NCI-H2196 (cell line): ENCODE measurements around the gene UGT1A6.

Experiments used
- DNase-seq: peaks from one replicate; lab custom pipeline; 2025; ENCODE audit not compliant: unreplicated experiment; lab: John Stamatoyannopoulos, UW

Gene UGT1A6

GRCh38 chr2:233764264-233764663 is 71.6 kb downstream of the UGT1A6 start:
- DNase-seq, result no peak

- DNase-seq, result no peak
Measured at GRCh38 chr2:233764761-233765160, 72.1 kb downstream of the UGT1A6 start.

DNA sequence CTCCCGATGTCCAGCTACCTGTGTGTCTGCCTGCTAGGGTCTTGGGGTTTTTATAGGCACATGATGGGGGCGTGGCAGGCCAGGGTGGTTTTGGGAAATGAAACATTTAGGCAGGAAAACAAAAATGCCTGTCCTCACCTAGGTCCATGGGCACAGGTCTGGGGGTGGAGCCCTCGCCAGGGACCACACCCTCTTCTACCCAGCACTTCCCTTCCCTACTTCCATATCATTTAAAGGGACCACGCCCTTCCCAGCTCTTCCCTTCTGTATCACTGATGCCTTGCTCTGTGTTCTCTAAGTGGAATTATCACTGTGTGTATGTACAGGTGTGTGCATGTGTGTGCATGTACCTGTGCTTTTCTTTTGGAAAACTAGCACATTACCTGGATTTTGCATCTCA is 73.7 kb downstream of the UGT1A6 start:
- no peak for DNase-seq

DNA sequence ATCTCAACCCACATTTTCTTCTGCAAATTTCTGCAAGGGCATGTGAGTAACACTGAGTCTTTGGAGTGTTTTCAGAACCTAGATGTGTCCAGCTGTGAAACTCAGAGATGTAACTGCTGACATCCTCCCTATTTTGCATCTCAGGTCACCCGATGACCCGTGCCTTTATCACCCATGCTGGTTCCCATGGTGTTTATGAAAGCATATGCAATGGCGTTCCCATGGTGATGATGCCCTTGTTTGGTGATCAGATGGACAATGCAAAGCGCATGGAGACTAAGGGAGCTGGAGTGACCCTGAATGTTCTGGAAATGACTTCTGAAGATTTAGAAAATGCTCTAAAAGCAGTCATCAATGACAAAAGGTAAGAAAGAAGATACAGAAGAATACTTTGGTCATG is 75.4 kb downstream of the UGT1A6 start:
- no peak for DNase-seq

DNA sequence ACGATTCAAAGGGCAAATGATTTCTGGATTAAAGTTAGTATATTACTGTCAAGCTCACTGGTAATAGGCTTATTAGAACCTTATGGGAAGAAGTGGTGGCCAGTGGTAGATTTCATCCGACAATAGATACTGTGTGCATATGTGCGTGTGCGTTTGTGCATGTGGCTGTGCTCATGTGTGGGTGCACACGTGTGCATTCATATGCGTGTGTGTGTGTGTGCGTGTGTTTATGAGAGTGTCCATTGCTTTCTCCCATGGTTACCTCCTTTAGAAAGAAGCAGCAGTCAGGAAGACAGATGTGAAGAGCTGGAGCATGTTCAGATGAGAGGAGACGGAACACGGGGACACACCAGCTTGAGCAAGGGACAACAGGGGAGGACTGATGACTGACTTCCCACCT is 76.6 kb downstream of the UGT1A6 start:
- no peak for DNase-seq

- DNase-seq, result no peak
Measured at GRCh38 chr2:233772153-233772552, 79.5 kb downstream of the UGT1A6 start.

- no peak for DNase-seq
Measured at GRCh38 chr2:233772583-233772982, 79.9 kb downstream of the UGT1A6 start.

DNA sequence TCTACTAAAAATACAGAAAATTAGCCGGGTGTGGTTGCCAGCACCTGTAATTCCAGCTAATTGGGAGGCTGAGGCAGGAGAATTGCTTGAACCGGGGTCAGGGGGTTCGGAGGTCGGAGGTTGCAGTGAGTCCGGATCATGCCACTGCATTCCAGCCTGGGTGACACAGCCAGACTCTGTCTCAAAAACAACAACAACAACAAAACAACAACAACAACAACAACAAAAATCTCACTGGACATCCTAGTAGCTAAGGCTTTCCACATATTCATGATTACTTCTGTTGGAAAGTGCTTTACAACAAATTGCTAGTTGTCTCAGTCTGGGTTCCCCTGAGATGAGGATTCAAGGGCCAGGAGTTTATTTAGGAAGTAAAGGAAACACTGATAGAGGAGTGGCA is 81.2 kb downstream of the UGT1A6 start:
- DNase-seq, result no peak

- DNase-seq, result no peak
Measured at GRCh38 chr2:233775414-233775813, 82.7 kb downstream of the UGT1A6 start.

- DNase-seq, result no peak
Measured at GRCh38 chr2:233778030-233778429, 85.3 kb downstream of the UGT1A6 start, which contains the start of gene MROH2A. TSS of gene MROH2A (plus strand) at chr2:233778330. CDS start at chr2:233779359, 1,029 bp downstream.

DNA sequence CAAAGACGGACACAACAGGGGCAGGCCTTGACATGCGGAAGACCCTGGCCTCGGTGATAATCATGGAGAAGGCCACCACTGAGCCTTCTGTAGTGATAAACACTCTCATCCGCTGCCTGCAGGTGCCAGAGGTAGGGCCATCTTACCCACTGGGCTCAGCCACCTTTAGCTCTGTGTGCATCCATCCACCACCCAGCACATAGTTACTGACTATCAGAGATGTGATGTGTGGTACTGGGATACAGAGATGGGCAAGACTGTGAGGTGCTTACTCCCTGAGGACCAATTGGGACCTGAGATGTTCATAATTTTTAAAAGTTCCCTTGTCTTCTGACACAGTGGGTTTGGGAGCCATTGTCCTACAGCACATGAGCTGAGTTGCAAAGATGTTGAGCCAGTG is 87.0 kb downstream of the UGT1A6 start:
- DNase-seq, result no peak

- DNase-seq, result no peak
Measured at GRCh38 chr2:233780771-233781170, 88.1 kb downstream of the UGT1A6 start.

GRCh38 chr2:233789554-233789953 is 96.9 kb downstream of the UGT1A6 start:
- DNase-seq, result no peak

DNA sequence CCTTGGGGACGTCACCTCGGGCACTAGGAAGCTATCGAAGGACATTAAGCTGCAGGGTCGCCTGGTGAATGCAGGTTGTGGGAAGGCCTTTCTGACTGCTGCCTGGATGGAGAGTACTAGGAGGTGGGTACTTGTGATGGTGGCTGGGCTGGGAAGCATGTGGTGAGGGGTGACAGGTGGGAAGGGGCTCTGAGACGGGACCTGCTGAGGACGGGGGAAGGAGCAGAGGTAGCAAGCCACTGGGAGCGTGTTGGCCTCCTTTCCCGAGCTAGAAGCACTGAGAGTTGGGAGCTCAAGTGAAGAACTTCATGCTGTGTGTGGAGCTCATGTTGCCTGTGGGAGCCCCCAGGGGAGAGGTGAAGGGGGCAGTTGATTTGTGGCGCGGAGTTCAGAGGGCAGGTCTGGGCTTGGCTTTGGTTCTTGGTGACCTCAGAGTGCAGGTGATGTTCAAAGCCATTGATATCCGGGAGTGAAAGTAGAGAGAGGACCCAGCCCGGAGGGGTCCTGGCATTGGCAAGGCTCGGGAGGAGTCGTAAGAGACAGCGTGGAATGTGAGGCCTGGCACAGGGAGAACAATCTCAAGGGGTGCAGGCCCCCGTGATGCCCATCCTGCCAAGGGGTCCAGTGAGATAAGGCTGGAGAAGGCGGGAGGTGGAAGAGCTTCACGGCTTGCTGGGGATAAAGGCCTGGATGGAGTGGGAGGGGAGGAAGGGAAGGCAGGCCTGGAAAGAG is 98.6 kb downstream of the UGT1A6 start:
- no peak for DNase-seq

GRCh38 chr2:233791883-233792329 is 99.2 kb downstream of the UGT1A6 start:
- DNase-seq, result no peak

DNA sequence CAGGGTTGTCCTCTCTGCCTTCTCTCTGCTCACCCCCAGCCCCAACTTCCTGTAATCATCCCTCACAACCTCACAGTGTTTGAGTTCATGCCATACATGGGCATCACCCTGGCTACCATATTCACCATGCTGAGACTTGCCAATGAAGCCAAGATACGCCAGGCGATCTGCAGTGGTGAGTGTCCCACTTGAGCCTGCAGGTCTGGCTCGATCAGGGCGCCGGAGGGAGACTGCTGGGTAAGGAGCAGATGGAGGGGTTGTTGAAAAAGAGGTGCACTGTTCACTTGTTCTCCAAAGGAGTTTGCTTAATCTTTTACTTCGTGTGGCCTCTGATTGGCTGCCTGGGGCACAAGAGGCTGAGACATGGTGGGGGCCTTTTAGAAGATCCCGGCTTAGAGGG is 100.0 kb downstream of the UGT1A6 start:
- no peak for DNase-seq

- no peak for DNase-seq
Measured at GRCh38 chr2:233793465-233794127, 100.9 kb downstream of the UGT1A6 start.

- no peak for DNase-seq
Measured at GRCh38 chr2:233794128-233794658, 101.5 kb downstream of the UGT1A6 start.

GRCh38 chr2:233795735-233796171 is 103.1 kb downstream of the UGT1A6 start:
- no peak for DNase-seq

- DNase-seq, result no peak
Measured at GRCh38 chr2:233796254-233796653, 103.6 kb downstream of the UGT1A6 start.

GRCh38 chr2:233798335-233799086 is 105.8 kb downstream of the UGT1A6 start:
- no peak for DNase-seq
